ENCODE measurements around the gene PNPO.

- TF ChIP-seq CTCF (conservative IDR thresholded peaks at IDR 0.05; ENCODE audit: low read length) (no peak), EZH2phosphoT487 (IDR thresholded peaks at IDR 0.05; ENCODE audit: borderline replicate concordance) (no peak)
Observed at GRCh38 chr17:47952171-47953021, 11.0 kb downstream of the PNPO start.

Measured in Loucy (cell line).